DND-41 (cell line): ENCODE results near the gene FARP2.
"Not testable (repeated sequence)": the region's sequence is repeated elsewhere in the genome, so short reads cannot be mapped to it uniquely, and the experiment has no call there.

Experiments
- ATAC-seq: fragments of 200-7000 bp; cut with Tn5 transposase; 3 replicates; pipeline ENCODE4 v1.9.1; 2021; ENCODE audit warnings: low read depth; ENCODE audit not compliant: insufficient read depth
- DNase-seq: peaks from one replicate; pipeline ENCODE4 v3.0.0-alpha.2; 2020
- H2AFZ ChIP-seq: 2 replicates; pipeline ENCODE4 v1.6.0; 2012; ENCODE audit warnings: low read depth, low read length
- H3K27ac ChIP-seq: 2 replicates; pipeline ENCODE4 v1.5.1; 2012; ENCODE audit warnings: low read length, inconsistent platforms
- H3K27me3 ChIP-seq: fragments of 200-600 bp; sonication (generic); 2 replicates; pipeline ENCODE4 v1.6.0; 2012; ENCODE audit warnings: low read length, mild to moderate bottlenecking, inconsistent platforms; ENCODE audit not compliant: insufficient read depth, poor library complexity
- H3K36me3 ChIP-seq: 2 replicates; pipeline ENCODE4 v1.5.1; 2012; ENCODE audit warnings: low read length, inconsistent platforms; ENCODE audit not compliant: insufficient read depth
- H3K4me1 ChIP-seq: 2 replicates; pipeline ENCODE4 v1.5.1; 2012; ENCODE audit warnings: mild to moderate bottlenecking, low read length; ENCODE audit not compliant: insufficient read depth
- H3K4me2 ChIP-seq: 2 replicates; pipeline ENCODE4 v1.6.0; 2012; ENCODE audit warnings: mild to moderate bottlenecking, moderate library complexity, low read length, inconsistent platforms; ENCODE audit not compliant: insufficient read depth
- H3K4me3 ChIP-seq, 2 experiments: fragments of 200-600 bp in 1 of 2; shearing (Covaris generic) in 1 of 2; 2 replicates each; pipeline ENCODE4 v1.5.1; 2012 to 2016; ENCODE audit warnings: inconsistent platforms in 2 of 2, low read length in 2 of 2, mild to moderate bottlenecking in 2 of 2, low read depth in 1 of 2, moderate library complexity in 1 of 2
- H3K79me2 ChIP-seq: 2 replicates; pipeline ENCODE4 v1.6.0; 2012; ENCODE audit warnings: low read length, inconsistent platforms; ENCODE audit not compliant: insufficient read depth
- H3K9ac ChIP-seq: 2 replicates; pipeline ENCODE4 v1.6.0; 2012; ENCODE audit warnings: low read depth, mild to moderate bottlenecking, inconsistent platforms, low read length, moderate library complexity
- H3K9me3 ChIP-seq: 2 replicates; pipeline ENCODE4 v1.5.1; 2012; ENCODE audit warnings: low read length, moderate library complexity, mild to moderate bottlenecking, inconsistent platforms; ENCODE audit not compliant: insufficient read depth, severe bottlenecking
- H4K20me1 ChIP-seq: 2 replicates; pipeline ENCODE4 v1.6.0; 2012; ENCODE audit warnings: low read length; ENCODE audit not compliant: insufficient read depth
- EZH2 ChIP-seq: IDR thresholded peaks from 3 replicates; pipeline ENCODE4 v1.6.1; 2012; ENCODE audit warnings: borderline replicate concordance, low read depth, mild to moderate bottlenecking, moderate library complexity, low read length, inconsistent platforms; ENCODE audit not compliant: severe bottlenecking
- TF ChIP-seq, protein P1 (sequence below): IDR thresholded peaks from 2 replicates; pipeline ENCODE4 v1.5.1; 2012; ENCODE audit warnings: borderline replicate concordance, low read length, moderate library complexity, mild to moderate bottlenecking; ENCODE audit not compliant: poor library complexity, severe bottlenecking; ENCODE audit errors: extremely low read depth

Gene FARP2

GRCh38 chr2:241393524-241394196 is 37.6 kb downstream of the FARP2 start:
- Histone ChIP-seq H3K4me3 (no peak overlapping the region), H3K4me1 (no peaks in the 10 kb centered on the region), H2AFZ (no peak overlapping the region), H3K36me3 (peaks cover 11% of the 10 kb centered on the region; the same call in 1 of the 2 replicates), H3K79me2 (no peaks in the 10 kb centered on the region), H3K27me3 (no peaks in the 10 kb centered on the region), H3K9me3 (no peaks in the 10 kb centered on the region), H3K27ac (no peak overlapping the region), H3K4me2 (no peak overlapping the region), H3K9ac (no peak overlapping the region), H4K20me1 (peaks cover 23% of the 10 kb centered on the region; the same call in 1 of the 2 replicates)
- ATAC-seq (no peak), DNase-seq (no peak)
- no peak for TF ChIP-seq EZH2
- TF ChIP-seq, protein P1, sequence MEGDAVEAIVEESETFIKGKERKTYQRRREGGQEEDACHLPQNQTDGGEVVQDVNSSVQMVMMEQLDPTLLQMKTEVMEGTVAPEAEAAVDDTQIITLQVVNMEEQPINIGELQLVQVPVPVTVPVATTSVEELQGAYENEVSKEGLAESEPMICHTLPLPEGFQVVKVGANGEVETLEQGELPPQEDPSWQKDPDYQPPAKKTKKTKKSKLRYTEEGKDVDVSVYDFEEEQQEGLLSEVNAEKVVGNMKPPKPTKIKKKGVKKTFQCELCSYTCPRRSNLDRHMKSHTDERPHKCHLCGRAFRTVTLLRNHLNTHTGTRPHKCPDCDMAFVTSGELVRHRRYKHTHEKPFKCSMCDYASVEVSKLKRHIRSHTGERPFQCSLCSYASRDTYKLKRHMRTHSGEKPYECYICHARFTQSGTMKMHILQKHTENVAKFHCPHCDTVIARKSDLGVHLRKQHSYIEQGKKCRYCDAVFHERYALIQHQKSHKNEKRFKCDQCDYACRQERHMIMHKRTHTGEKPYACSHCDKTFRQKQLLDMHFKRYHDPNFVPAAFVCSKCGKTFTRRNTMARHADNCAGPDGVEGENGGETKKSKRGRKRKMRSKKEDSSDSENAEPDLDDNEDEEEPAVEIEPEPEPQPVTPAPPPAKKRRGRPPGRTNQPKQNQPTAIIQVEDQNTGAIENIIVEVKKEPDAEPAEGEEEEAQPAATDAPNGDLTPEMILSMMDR: no peak

DNA sequence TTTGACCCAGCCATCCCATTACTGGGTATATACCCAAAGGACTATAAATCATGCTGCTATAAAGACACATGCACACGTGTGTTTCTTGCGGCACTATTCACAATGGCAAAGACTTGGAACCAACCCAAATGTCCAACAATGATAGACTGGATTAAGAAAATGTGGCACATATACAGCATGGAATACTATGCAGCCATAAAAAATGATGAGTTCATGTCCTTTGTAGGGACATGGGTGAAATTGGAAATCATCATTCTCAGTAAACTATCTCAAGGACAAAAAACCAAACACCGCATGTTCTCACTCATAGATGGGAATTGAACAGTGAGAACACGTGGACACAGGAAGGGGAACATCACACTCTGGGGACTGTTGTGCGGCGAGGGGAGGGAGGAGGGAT is 40.7 kb downstream of the FARP2 start:
- not testable (repeated sequence) for H3K9me3 ChIP-seq, H3K4me3 ChIP-seq, ATAC-seq, DNase-seq, H3K79me2 ChIP-seq, H2AFZ ChIP-seq, H3K4me1 ChIP-seq, H3K27ac ChIP-seq, H3K27me3 ChIP-seq, H3K9ac ChIP-seq, H3K4me2 ChIP-seq
- peaks cover 11% of the 10 kb centered on the region; the same call in 1 of the 2 replicates for H3K36me3 ChIP-seq
- peaks cover 27% of the 10 kb centered on the region; the same call in 1 of the 2 replicates for H4K20me1 ChIP-seq

GRCh38 chr2:241399941-241400922 is 44.1 kb downstream of the FARP2 start:
- DNase-seq: no peak
- no peak for TF ChIP-seq EZH2
- TF ChIP-seq, protein P1: no peak

GRCh38 chr2:241408849-241409248 is 52.8 kb downstream of the FARP2 start:
- ATAC-seq: no peak
- Histone ChIP-seq H3K79me2 (no peaks in the 10 kb centered on the region), H2AFZ (no peak overlapping the region), H3K4me3 (no peak overlapping the region), H3K27me3 (no peaks in the 10 kb centered on the region), H3K36me3 (peaks cover 53% of the 10 kb centered on the region), H3K4me2 (no peak overlapping the region), H4K20me1 (no peaks in the 10 kb centered on the region), H3K27ac (no peak overlapping the region), H3K9me3 (no peaks in the 10 kb centered on the region), H3K9ac (no peak overlapping the region), H3K4me1 (no peaks in the 10 kb centered on the region)
- no peak for DNase-seq
- no peak for TF ChIP-seq EZH2
- TF ChIP-seq, protein P1: no peak

More at GRCh38 chr2:241399941-241400922, 44.1 kb downstream of the FARP2 start:
- Histone ChIP-seq H3K4me2 (no peak overlapping the region), H3K4me3 (no peak overlapping the region), H3K27me3 (no peaks in the 10 kb centered on the region), H3K27ac (no peak overlapping the region), H4K20me1 (peaks cover 24% of the 10 kb centered on the region; the same call in 1 of the 2 replicates), H3K36me3 (peaks cover 11% of the 10 kb centered on the region; the same call in 1 of the 2 replicates), H2AFZ (no peak overlapping the region), H3K4me1 (no peaks in the 10 kb centered on the region), H3K9ac (no peak overlapping the region), H3K79me2 (peaks cover 2% of the 10 kb centered on the region; the same call in 1 of the 2 replicates), H3K9me3 (no peaks in the 10 kb centered on the region)
- no peak for ATAC-seq
